HEK293 (cell line): ENCODE data around the gene PKD2L1.

Source experiments
- CTCF ChIA-PET: fragments of 350-600 bp; formaldehyde crosslinking; extraction: SDS; loops from one replicate; lab custom pipeline; 2021; ENCODE audit warnings: antibody characterized with exemption; lab: Yijun Ruan, JAX
- POLR2A ChIA-PET: fragments of 300-600 bp; formaldehyde crosslinking; extraction: SDS; loops from one replicate; lab custom pipeline; 2020; ENCODE audit warnings: antibody characterized with exemption, inconsistent platforms; lab: Yijun Ruan, JAX
- H3K27ac ChIP-seq: fragments of 200-500 bp; sonication (Bioruptor generic); 2 replicates; pipeline ENCODE4 v1.5.1; 2014; ENCODE audit warnings: low read depth, low read length, control low read depth, inconsistent platforms; ENCODE audit errors: extremely low read depth
- H3K36me3 ChIP-seq, 2 experiments: fragments of 200-500 bp in 1 of 2; sonication (Bioruptor generic) in 1 of 2; 1 replicate in 1 of 2; 2 replicates in 1 of 2; pipeline ENCODE4 v1.5.1; 2014 to 2017; ENCODE audit warnings: inconsistent platforms in 2 of 2, low read length in 2 of 2; ENCODE audit not compliant: control insufficient read depth in 2 of 2, insufficient read depth in 1 of 2
- H3K4me1 ChIP-seq: fragments of 200-500 bp; sonication (Bioruptor generic); 2 replicates; pipeline ENCODE4 v1.5.1; 2014; ENCODE audit warnings: mild to moderate bottlenecking, low read length, inconsistent platforms; ENCODE audit not compliant: control insufficient read depth, insufficient read depth
- H3K4me3 ChIP-seq: 2 replicates; pipeline ENCODE4 v1.5.1; 2011; ENCODE audit warnings: low read depth, mild to moderate bottlenecking, control low read depth, low read length, moderate library complexity
- H3K9me3 ChIP-seq: fragments of 200-500 bp; sonication (Bioruptor generic); 2 replicates; pipeline ENCODE4 v1.5.1; 2014; ENCODE audit warnings: low read depth, low read length, inconsistent platforms; ENCODE audit not compliant: control insufficient read depth, insufficient read depth
- KLF17 ChIP-seq: fragments of 450-650 bp; formaldehyde crosslinking; IDR thresholded peaks from 2 replicates; pipeline ENCODE4 v1.5.1; 2016; ENCODE audit warnings: missing biosample characterization, missing genetic modification characterization
- PRDM2 ChIP-seq: fragments of 450-650 bp; formaldehyde crosslinking; IDR thresholded peaks from 2 replicates; pipeline ENCODE4 v1.5.1; 2016; ENCODE audit warnings: missing biosample characterization, missing genetic modification characterization, borderline replicate concordance
- SALL2 ChIP-seq: fragments of 450-650 bp; formaldehyde crosslinking; IDR thresholded peaks from 2 replicates; pipeline ENCODE4 v1.5.0; 2017; ENCODE audit warnings: missing biosample characterization, mild to moderate bottlenecking, missing genetic modification characterization, borderline replicate concordance
- SCRT2 ChIP-seq: fragments of 450-650 bp; formaldehyde crosslinking; IDR thresholded peaks from 2 replicates; pipeline ENCODE4 v1.5.1; 2016; ENCODE audit warnings: missing biosample characterization, missing genetic modification characterization
- ZBTB17 ChIP-seq: fragments of 450-650 bp; formaldehyde crosslinking; IDR thresholded peaks from 2 replicates; pipeline ENCODE4 v1.5.1; 2016; ENCODE audit warnings: missing biosample characterization, missing genetic modification characterization
- ZNF19 ChIP-seq: fragments of 450-650 bp; formaldehyde crosslinking; IDR thresholded peaks from 2 replicates; pipeline ENCODE4; 2016; ENCODE audit warnings: missing biosample characterization, missing genetic modification characterization, low read depth
- ZNF23 ChIP-seq: fragments of 450-650 bp; formaldehyde crosslinking; IDR thresholded peaks from 2 replicates; pipeline ENCODE4 v1.5.1; 2016; ENCODE audit warnings: missing biosample characterization, missing genetic modification characterization, borderline replicate concordance
- ZNF274 ChIP-seq, 2 experiments: fragments of 200-500 bp in 1 of 2; fragments of 450-650 bp in 1 of 2; sonication (Bioruptor generic) in 1 of 2; formaldehyde crosslinking in 1 of 2; IDR thresholded peaks; 2 replicates each; pipeline versions ENCODE4 v1.5.1 to v1.6.1; 2014 to 2016; ENCODE audit warnings: borderline replicate concordance in 1 of 2, inconsistent platforms in 1 of 2, low read length in 1 of 2, missing biosample characterization in 1 of 2, missing genetic modification characterization in 1 of 2
- ZNF292 ChIP-seq: fragments of 450-650 bp; formaldehyde crosslinking; IDR thresholded peaks from 2 replicates; pipeline ENCODE4 v1.5.1; 2016; ENCODE audit warnings: low read depth, missing biosample characterization, missing genetic modification characterization, borderline replicate concordance
- ZNF544 ChIP-seq: fragments of 450-650 bp; formaldehyde crosslinking; IDR thresholded peaks from 2 replicates; pipeline ENCODE4 v1.5.0; 2017; ENCODE audit warnings: missing biosample characterization, missing genetic modification characterization
- ZNF549 ChIP-seq: fragments of 450-650 bp; IDR thresholded peaks from 2 replicates; pipeline ENCODE4 v1.5.1; 2018; ENCODE audit warnings: missing biosample characterization, missing genetic modification characterization, mild to moderate bottlenecking, inconsistent platforms, moderate library complexity
- ZNF558 ChIP-seq: fragments of 450-650 bp; formaldehyde crosslinking; IDR thresholded peaks from 2 replicates; pipeline ENCODE4 v1.5.1; 2016; ENCODE audit warnings: missing biosample characterization, missing genetic modification characterization
- ZNF639 ChIP-seq: fragments of 450-650 bp; formaldehyde crosslinking; IDR thresholded peaks from 2 replicates; pipeline ENCODE4 v1.5.1; 2016; ENCODE audit warnings: missing biosample characterization, missing genetic modification characterization
- ZNF664 ChIP-seq: fragments of 450-650 bp; formaldehyde crosslinking; IDR thresholded peaks from 2 replicates; pipeline ENCODE4 v1.5.1; 2016; ENCODE audit warnings: missing biosample characterization, missing genetic modification characterization
- ZNF677 ChIP-seq: fragments of 450-650 bp; IDR thresholded peaks from 2 replicates; pipeline ENCODE4 v1.5.0; 2018; ENCODE audit warnings: missing biosample characterization, mild to moderate bottlenecking, missing genetic modification characterization, moderate library complexity
- ZNF707 ChIP-seq: fragments of 450-650 bp; formaldehyde crosslinking; IDR thresholded peaks from 2 replicates; pipeline ENCODE4 v1.5.1; 2016; ENCODE audit warnings: missing biosample characterization, missing genetic modification characterization
- ZNF747 ChIP-seq: fragments of 450-650 bp; formaldehyde crosslinking; IDR thresholded peaks from 2 replicates; pipeline ENCODE4 v1.5.1; 2016; ENCODE audit warnings: missing biosample characterization, missing genetic modification characterization
- ZNF837 ChIP-seq: fragments of 450-650 bp; formaldehyde crosslinking; IDR thresholded peaks from 2 replicates; pipeline ENCODE4 v1.5.1; 2016; ENCODE audit warnings: missing biosample characterization, missing genetic modification characterization
- ZNF843 ChIP-seq: fragments of 450-650 bp; formaldehyde crosslinking; IDR thresholded peaks from 2 replicates; pipeline ENCODE4 v1.5.1; 2016; ENCODE audit warnings: missing biosample characterization, missing genetic modification characterization

Gene PKD2L1

GRCh38 chr10:100327718-100328009 is 2.4 kb downstream of the PKD2L1 start:
- no peaks in the 10 kb centered on the region for H3K9me3 ChIP-seq
- no peak overlapping the region for H3K4me3 ChIP-seq
- no peak overlapping the region for H3K27ac ChIP-seq
- H3K36me3 ChIP-seq, result no peaks in the 10 kb centered on the region
- H3K4me1 ChIP-seq, result no peaks in the 10 kb centered on the region
- CTCF ChIA-PET, result interaction anchor here (0.6 to 1.5 kb wide), 5 partner anchors 104 to 191 kb away, joined by 3 to 5 read pairs (median 3); no protein-coding TSS in a partner anchor
- TF ChIP-seq ZNF843 (no peak), SALL2 (tag by site-specific recombination) (no peak), ZNF747 (tag by site-specific recombination) (no peak), ZNF23 (tag by site-specific recombination) (no peak), ZNF707 (tag by site-specific recombination) (no peak), ZNF292 (no peak), ZNF544 (tag by site-specific recombination) (no peak), ZNF837 (tag by site-specific recombination) (no peak), PRDM2 (tag by site-specific recombination) (no peak), ZNF664 (no peak), SCRT2 (no peak), ZNF558 (no peak), ZNF19 (tag by site-specific recombination) (no peak), ZNF274 (IDR thresholded peaks at IDR 0.05; ENCODE audit: low read length) (no peak), ZNF274 (tag by site-specific recombination; IDR thresholded peaks at IDR 0.05; ENCODE audit: borderline replicate concordance) (no peak), ZBTB17 (tag by site-specific recombination) (no peak), ZNF639 (tag by site-specific recombination) (no peak), ZNF677 (no peak), KLF17 (tag by site-specific recombination) (no peak), ZNF549 (tag by site-specific recombination) (no peak)
- POLR2A ChIA-PET, result no interaction called here
